ENCODE measurements around the gene MYO19.

DNA sequence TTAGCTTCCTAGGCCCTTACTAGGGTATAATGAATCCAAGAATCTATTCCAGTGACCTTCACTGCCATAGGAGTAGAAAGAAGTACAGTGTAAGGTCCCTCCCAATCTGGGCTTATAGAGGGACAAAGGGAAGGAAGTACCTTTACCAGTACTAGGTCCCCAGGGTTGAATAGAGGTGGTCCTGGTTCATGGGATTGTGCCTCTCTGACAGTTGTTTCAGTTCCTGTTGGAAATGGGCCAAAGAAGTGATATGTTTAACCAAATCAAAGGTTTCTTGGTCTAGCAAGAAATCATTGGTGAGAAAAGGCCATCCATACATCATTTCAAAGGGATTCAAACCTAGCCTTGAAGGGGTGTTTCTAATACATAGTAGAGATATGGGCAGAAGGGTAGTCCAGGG, 64.2 kb downstream of the MYO19 start:
- TF ChIP-seq CTCF (conservative IDR thresholded peaks at IDR 0.05; ENCODE audit: low read length), result no peak
- TF ChIP-seq EZH2phosphoT487 (IDR thresholded peaks at IDR 0.05; ENCODE audit: borderline replicate concordance), result no peak
